Measurements from ENCODE around the gene ZRANB1.

DNA sequence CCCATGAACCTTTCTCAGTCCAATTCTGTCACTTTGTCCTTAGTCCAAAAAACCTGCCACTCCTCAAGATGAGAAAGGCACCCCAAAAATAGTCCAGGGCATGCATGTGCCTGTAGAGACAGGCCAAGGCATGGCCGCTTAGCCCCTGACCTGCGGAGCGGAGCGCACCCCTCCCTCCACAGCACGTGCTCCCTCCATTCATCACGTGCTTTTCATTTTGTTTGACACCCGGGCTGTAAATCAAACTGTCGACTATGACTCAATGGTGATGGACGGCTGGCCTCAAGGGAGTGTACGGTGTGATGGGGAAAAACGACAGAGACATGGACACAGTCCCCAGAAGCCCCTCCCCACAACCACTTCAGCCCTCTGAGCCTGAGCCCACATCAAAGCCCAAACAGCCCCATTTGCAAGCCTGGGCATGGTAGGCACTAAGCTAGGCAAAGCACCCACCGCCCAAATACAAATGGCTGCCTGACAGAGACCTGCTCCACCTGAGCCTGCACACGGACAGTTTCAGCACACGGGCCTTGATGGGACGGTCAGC lies 90.6 kb downstream of the ZRANB1 start:
- TF ChIP-seq, protein P1, sequence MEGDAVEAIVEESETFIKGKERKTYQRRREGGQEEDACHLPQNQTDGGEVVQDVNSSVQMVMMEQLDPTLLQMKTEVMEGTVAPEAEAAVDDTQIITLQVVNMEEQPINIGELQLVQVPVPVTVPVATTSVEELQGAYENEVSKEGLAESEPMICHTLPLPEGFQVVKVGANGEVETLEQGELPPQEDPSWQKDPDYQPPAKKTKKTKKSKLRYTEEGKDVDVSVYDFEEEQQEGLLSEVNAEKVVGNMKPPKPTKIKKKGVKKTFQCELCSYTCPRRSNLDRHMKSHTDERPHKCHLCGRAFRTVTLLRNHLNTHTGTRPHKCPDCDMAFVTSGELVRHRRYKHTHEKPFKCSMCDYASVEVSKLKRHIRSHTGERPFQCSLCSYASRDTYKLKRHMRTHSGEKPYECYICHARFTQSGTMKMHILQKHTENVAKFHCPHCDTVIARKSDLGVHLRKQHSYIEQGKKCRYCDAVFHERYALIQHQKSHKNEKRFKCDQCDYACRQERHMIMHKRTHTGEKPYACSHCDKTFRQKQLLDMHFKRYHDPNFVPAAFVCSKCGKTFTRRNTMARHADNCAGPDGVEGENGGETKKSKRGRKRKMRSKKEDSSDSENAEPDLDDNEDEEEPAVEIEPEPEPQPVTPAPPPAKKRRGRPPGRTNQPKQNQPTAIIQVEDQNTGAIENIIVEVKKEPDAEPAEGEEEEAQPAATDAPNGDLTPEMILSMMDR (conservative IDR thresholded peaks at IDR 0.05), result no peak
- TF ChIP-seq ZFX (IDR thresholded peaks at IDR 0.05), result no peak

Measured in C4-2B (cell line).